Measurements from ENCODE around the gene STXBP6.

GRCh38 chr14:24943024-24943423, 106.9 kb downstream of the STXBP6 start:
- TF ChIP-seq POLR2AphosphoS5 (IDR thresholded peaks at IDR 0.05; ENCODE audit: low read depth, low read length): no peak
- TF ChIP-seq TAF1 (IDR thresholded peaks at IDR 0.05; ENCODE audit: borderline replicate concordance, insufficient read depth, low read length): no peak
- no peak for TF ChIP-seq SIN3A (IDR thresholded peaks at IDR 0.05; ENCODE audit: borderline replicate concordance, insufficient read depth, low read length)
- no peak for TF ChIP-seq REST (IDR thresholded peaks at IDR 0.05; ENCODE audit: insufficient read depth in 1 of 2, low read depth in 2 of 2, low read length in 2 of 2)
